ENCODE measurements around the gene ODF2. TPM values are rescaled to one million over a fixed set of nuclear protein-coding genes. Genes with fewer than 3 reads are reported as not detected.

Gene ODF2
- 26.0 to 30.5 TPM (median 29.0 TPM) in 5 replicates for total RNA-seq (2022; extraction: Qiagen RNA extraction; ENCODE audit: low read depth)

GRCh38 chr9:128455849-128456612 lies at the start of gene ODF2:
Gene ODF2, plus strand, starts transcription at chr9:128456006. Its CDS starts 86 bp downstream, at chr9:128456092.

GRCh38 chr9:128420651-128421481 lies 34.9 kb upstream of the ODF2 start, which contains the start of gene CERCAM:
Gene CERCAM, plus strand, starts transcription at chr9:128420857. Its CDS starts 21 bp downstream, at chr9:128420878.

GRCh38 chr9:128504485-128505413 lies 48.9 kb downstream of the ODF2 start, which contains the start of gene GLE1:
Gene GLE1, plus strand, starts transcription at chr9:128504719. Its CDS starts 87 bp downstream, at chr9:128504806.

Other genes starting within 250 kb of the ODF2 start
- gene GOLGA2, start 180.0 kb upstream of the ODF2 start, total RNA-seq (2022; extraction: Qiagen RNA extraction; ENCODE audit: low read depth) = 39.9 to 48.9 TPM (median 42.6 TPM) in 5 replicates
- 42.4 to 49.6 TPM (median 45.6 TPM) in 5 replicates for gene SWI5, start 179.7 kb upstream of the ODF2 start, total RNA-seq (2022; extraction: Qiagen RNA extraction; ENCODE audit: low read depth)
- 43.6 to 69.6 TPM (median 48.8 TPM) in 5 replicates for gene TRUB2, start 133.6 kb upstream of the ODF2 start, total RNA-seq (2022; extraction: Qiagen RNA extraction; ENCODE audit: low read depth)
- gene COQ4, start 133.2 kb upstream of the ODF2 start, total RNA-seq (2022; extraction: Qiagen RNA extraction; ENCODE audit: low read depth) = 47.8 to 60.9 TPM (median 58.4 TPM) in 5 replicates
- 32.1 to 49.1 TPM (median 43.3 TPM) in 5 replicates for gene SLC27A4, start 115.5 kb upstream of the ODF2 start, total RNA-seq (2022; extraction: Qiagen RNA extraction; ENCODE audit: low read depth)
- 61.4 to 87.4 TPM (median 84.2 TPM) in 5 replicates for gene URM1, start 84.6 kb upstream of the ODF2 start, total RNA-seq (2022; extraction: Qiagen RNA extraction; ENCODE audit: low read depth)
- gene CERCAM, start 35.1 kb upstream of the ODF2 start, total RNA-seq (2022; extraction: Qiagen RNA extraction; ENCODE audit: low read depth) = 30.4 to 41.3 TPM (median 35.0 TPM) in 5 replicates
- gene GLE1, start 48.7 kb downstream of the ODF2 start, total RNA-seq (2022; extraction: Qiagen RNA extraction; ENCODE audit: low read depth) = 27.9 to 31.6 TPM (median 29.9 TPM) in 5 replicates
- 125 to 161 TPM (median 144 TPM) in 5 replicates for gene SPTAN1, start 96.6 kb downstream of the ODF2 start, total RNA-seq (2022; extraction: Qiagen RNA extraction; ENCODE audit: low read depth)
- gene DYNC2I2, start 200.8 kb downstream of the ODF2 start, total RNA-seq (2022; extraction: Qiagen RNA extraction; ENCODE audit: low read depth) = 91.4 to 140 TPM (median 134 TPM) in 5 replicates
- gene SET, start 233.2 kb downstream of the ODF2 start, total RNA-seq (2022; extraction: Qiagen RNA extraction; ENCODE audit: low read depth) = 401 to 564 TPM (median 434 TPM) in 5 replicates
- 11.0 to 16.7 TPM (median 14.9 TPM) in 5 replicates for gene PKN3, start 246.5 kb downstream of the ODF2 start, total RNA-seq (2022; extraction: Qiagen RNA extraction; ENCODE audit: low read depth)